ENCODE results near the gene USP36. TPM values are rescaled to one million over a fixed set of nuclear protein-coding genes. Genes with fewer than 3 reads are reported as not detected.

USP36 gene
- total RNA-seq, 4 donors from 2014 or later = 6.5 to 102 (median 31.9) TPM

GRCh38 chr17:78876094-78876597 lies 35.5 kb upstream of the USP36 start:
- no peaks in the 10 kb centered on the region for H3K9me3 ChIP-seq
- TF ChIP-seq POLR2A (IDR thresholded peaks at IDR 0.05) (no peak), CTCF (IDR thresholded peaks at IDR 0.05) (no peak)
- H3K27me3 ChIP-seq = no peaks in the 10 kb centered on the region
- H3K4me1 ChIP-seq = peaks cover 0 to 8% of the 10 kb centered on the region in 2 donors
- DNase-seq = no peak
- H3K36me3 ChIP-seq = no peaks in the 10 kb centered on the region
- peak overlapping the region; percentile 69 to 79 for H3K27ac ChIP-seq
- no peak overlapping the region for H3K4me3 ChIP-seq
- intact Hi-C loops (cut with DNase I; ENCODE audit: low total_unique reads) = no loop called here

GRCh38 chr17:78875363-78876093 lies 34.9 kb upstream of the USP36 start:
- no peaks in the 10 kb centered on the region for H3K27me3 ChIP-seq
- no peak for TF ChIP-seq CTCF (IDR thresholded peaks at IDR 0.05)
- TF ChIP-seq POLR2A (IDR thresholded peaks at IDR 0.05) = no peak
- H3K27ac ChIP-seq = peak overlapping the region; percentile 69 to 79
- no peaks in the 10 kb centered on the region for H3K9me3 ChIP-seq
- intact Hi-C loops (cut with DNase I; ENCODE audit: low total_unique reads) = no loop called here
- DNase-seq = no peak
- peaks cover 0 to 5% of the 10 kb centered on the region in 2 donors for H3K4me1 ChIP-seq
- no peaks in the 10 kb centered on the region for H3K36me3 ChIP-seq
- no peak overlapping the region for H3K4me3 ChIP-seq

GRCh38 chr17:78873519-78874340 lies 33.1 kb upstream of the USP36 start:
- no peak for DNase-seq
- H3K27me3 ChIP-seq = no peaks in the 10 kb centered on the region
- H3K4me3 ChIP-seq = no peak overlapping the region
- TF ChIP-seq POLR2A (IDR thresholded peaks at IDR 0.05) (no peak), CTCF (IDR thresholded peaks at IDR 0.05) (no peak)
- no peaks in the 10 kb centered on the region for H3K4me1 ChIP-seq
- intact Hi-C loops (cut with DNase I; ENCODE audit: low total_unique reads) = no loop called here
- H3K9me3 ChIP-seq = no peaks in the 10 kb centered on the region
- H3K36me3 ChIP-seq = no peaks in the 10 kb centered on the region
- H3K27ac ChIP-seq = peak overlapping the region; percentile 48 to 79

GRCh38 chr17:78872486-78872885 lies 31.9 kb upstream of the USP36 start:
- peak overlapping the region in 1 of 2 donors; percentile 79 for H3K27ac ChIP-seq
- TF ChIP-seq POLR2A (IDR thresholded peaks at IDR 0.05) = no peak
- no peak for TF ChIP-seq CTCF (IDR thresholded peaks at IDR 0.05)
- DNase-seq = no peak
- H3K4me3 ChIP-seq = no peak overlapping the region
- intact Hi-C loops (cut with DNase I; ENCODE audit: low total_unique reads) = no loop called here
- H3K36me3 ChIP-seq = no peaks in the 10 kb centered on the region
- H3K4me1 ChIP-seq = no peaks in the 10 kb centered on the region
- H3K9me3 ChIP-seq = no peaks in the 10 kb centered on the region
- H3K27me3 ChIP-seq = no peaks in the 10 kb centered on the region

- TF ChIP-seq POLR2A (IDR thresholded peaks at IDR 0.05) = no peak
- no peak overlapping the region for H3K27ac ChIP-seq
- no peaks in the 10 kb centered on the region for H3K4me1 ChIP-seq
- H3K4me3 ChIP-seq = no peak overlapping the region
- no peaks in the 10 kb centered on the region for H3K36me3 ChIP-seq
- H3K27me3 ChIP-seq = no peaks in the 10 kb centered on the region
- no peak for DNase-seq
- intact Hi-C loops (cut with DNase I; ENCODE audit: low total_unique reads) = no loop called here
- no peaks in the 10 kb centered on the region for H3K9me3 ChIP-seq
These were observed 30.0 kb upstream of the USP36 start for GRCh38 chr17:78870621-78871020.

All from uterus (tissue), 4 donors.